ENCODE data around the gene EHBP1L1. TPM values are rescaled to one million over a fixed set of nuclear protein-coding genes. Genes with fewer than 3 reads are reported as not detected.
A peak's percentile ranks its signal among the peaks of the same experiment; 100 is the strongest.

The EHBP1L1 gene
- total and polyA plus RNA-seq, 2 of the 13 experiments (the other 11 are each of a cell fraction or from before 2014, with no cell fraction given): 8.3 to 10.6 TPM

- TF ChIP-seq RERE (CRISPR knock-in tag; IDR thresholded peaks at IDR 0.05; ENCODE audit: low read depth) (0 out of 2 replicates have a peak, but pooled peaks have one; percentile 14), KMT2A (CRISPR knock-in tag; IDR thresholded peaks at IDR 0.05) (no peak), PATZ1 (CRISPR knock-in tag; IDR thresholded peaks at IDR 0.05) (peak; percentile 84), TBX3 (IDR thresholded peaks at IDR 0.05; ENCODE audit: borderline replicate concordance) (no peak), PHF8 (CRISPR knock-in tag; IDR thresholded peaks at IDR 0.05) (no peak), ZNF34 (CRISPR knock-in tag; IDR thresholded peaks at IDR 0.05; ENCODE audit: borderline replicate concordance) (0 out of 2 replicates have a peak, but pooled peaks have one; percentile 54), ZBTB39 (CRISPR knock-in tag; IDR thresholded peaks at IDR 0.05) (peak; percentile 79; the same call in 1 of the 2 replicates), JARID2 (CRISPR knock-in tag; IDR thresholded peaks at IDR 0.05; ENCODE audit: insufficient replicate concordance) (no peak), MXD3 (CRISPR knock-in tag; IDR thresholded peaks at IDR 0.05) (no peak), ZNF3 (CRISPR knock-in tag; IDR thresholded peaks at IDR 0.05) (no peak), ZBTB3 (CRISPR knock-in tag; IDR thresholded peaks at IDR 0.05; ENCODE audit: borderline replicate concordance, low read depth) (peak; percentile 34; the same call in 1 of the 2 replicates), KDM6A (CRISPR knock-in tag; IDR thresholded peaks at IDR 0.05; ENCODE audit: low read depth) (0 out of 2 replicates have a peak, but pooled peaks have one; percentile 8), PITX1 (CRISPR knock-in tag; IDR thresholded peaks at IDR 0.05) (peak; percentile 46), ZNF607 (CRISPR knock-in tag; IDR thresholded peaks at IDR 0.05; ENCODE audit: borderline replicate concordance) (no peak)
Observed at GRCh38 chr11:65529475-65530156, 46.2 kb upstream of the EHBP1L1 start (continued).

All from HepG2 (cell line).